Fibroblast of the aortic adventitia (primary cell): ENCODE data around the gene CBFB. TPM values are rescaled to one million over a fixed set of nuclear protein-coding genes. Genes with fewer than 3 reads are reported as not detected.

Experiments
- DNase-seq: peaks from one replicate; pipeline ENCODE4 v3.0.0-alpha.2; 2010; ENCODE audit warnings: low read depth
- H3K4me3 ChIP-seq: 2 replicates; pipeline ENCODE4 v1.5.1; 2011; ENCODE audit warnings: low read depth, mild to moderate bottlenecking, control low read depth, low read length, moderate library complexity
- total RNA-seq: library from RNA; depleted of rRNA; stranded (reverse); fragments of >200 nt; gene quantifications from 2 replicates; pipeline ENCODE4 v1.2.3, GENCODE V29; 2012; ENCODE audit warnings: low replicate concordance
- TF ChIP-seq, protein P1 (sequence below): IDR thresholded peaks from 2 replicates; pipeline ENCODE4 v1.5.1; 2011; ENCODE audit warnings: mild to moderate bottlenecking, low read length, control low read depth, inconsistent platforms; ENCODE audit not compliant: insufficient read depth

The CBFB gene
- total RNA-seq, 1 donor: 74.3 TPM

DNA sequence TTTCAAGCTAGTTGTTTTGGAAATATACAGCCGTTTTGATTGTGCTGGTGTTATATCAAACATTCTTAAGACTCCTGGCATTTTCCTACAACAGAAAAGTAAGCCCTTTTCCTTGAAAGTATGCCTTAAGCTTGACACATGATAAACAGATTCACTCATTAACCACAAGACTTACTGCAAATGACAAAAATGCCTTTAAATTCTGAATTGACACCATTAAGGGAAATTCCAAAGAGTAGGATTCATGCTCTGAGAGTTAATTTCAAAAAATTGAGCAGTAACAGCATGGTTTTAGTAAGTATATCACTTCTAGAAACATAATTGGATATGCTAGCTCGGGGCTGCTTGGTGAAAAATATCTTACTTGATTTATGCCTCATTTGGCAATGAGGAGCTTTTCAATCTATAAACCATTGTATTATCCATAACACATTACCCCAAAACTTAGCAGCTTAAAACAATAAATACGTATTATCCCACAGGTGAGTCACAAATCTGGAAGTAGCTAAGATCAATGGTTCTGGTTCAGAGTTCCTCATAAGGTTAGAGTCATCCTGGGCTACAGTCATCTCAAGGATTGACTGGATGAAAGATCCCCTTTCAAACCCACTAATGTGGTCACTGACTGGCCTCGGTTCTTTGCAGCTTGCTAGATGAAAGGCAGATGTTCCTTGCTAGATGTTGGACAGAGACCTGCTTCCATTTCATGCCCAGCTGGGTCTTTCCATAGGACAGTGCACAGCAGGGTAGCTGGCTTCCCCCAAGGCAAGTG, 72.5 kb downstream of the CBFB start:
- no peak for DNase-seq
- H3K4me3 ChIP-seq: no peak overlapping the region
- TF ChIP-seq, protein P1, sequence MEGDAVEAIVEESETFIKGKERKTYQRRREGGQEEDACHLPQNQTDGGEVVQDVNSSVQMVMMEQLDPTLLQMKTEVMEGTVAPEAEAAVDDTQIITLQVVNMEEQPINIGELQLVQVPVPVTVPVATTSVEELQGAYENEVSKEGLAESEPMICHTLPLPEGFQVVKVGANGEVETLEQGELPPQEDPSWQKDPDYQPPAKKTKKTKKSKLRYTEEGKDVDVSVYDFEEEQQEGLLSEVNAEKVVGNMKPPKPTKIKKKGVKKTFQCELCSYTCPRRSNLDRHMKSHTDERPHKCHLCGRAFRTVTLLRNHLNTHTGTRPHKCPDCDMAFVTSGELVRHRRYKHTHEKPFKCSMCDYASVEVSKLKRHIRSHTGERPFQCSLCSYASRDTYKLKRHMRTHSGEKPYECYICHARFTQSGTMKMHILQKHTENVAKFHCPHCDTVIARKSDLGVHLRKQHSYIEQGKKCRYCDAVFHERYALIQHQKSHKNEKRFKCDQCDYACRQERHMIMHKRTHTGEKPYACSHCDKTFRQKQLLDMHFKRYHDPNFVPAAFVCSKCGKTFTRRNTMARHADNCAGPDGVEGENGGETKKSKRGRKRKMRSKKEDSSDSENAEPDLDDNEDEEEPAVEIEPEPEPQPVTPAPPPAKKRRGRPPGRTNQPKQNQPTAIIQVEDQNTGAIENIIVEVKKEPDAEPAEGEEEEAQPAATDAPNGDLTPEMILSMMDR: no peak

DNA sequence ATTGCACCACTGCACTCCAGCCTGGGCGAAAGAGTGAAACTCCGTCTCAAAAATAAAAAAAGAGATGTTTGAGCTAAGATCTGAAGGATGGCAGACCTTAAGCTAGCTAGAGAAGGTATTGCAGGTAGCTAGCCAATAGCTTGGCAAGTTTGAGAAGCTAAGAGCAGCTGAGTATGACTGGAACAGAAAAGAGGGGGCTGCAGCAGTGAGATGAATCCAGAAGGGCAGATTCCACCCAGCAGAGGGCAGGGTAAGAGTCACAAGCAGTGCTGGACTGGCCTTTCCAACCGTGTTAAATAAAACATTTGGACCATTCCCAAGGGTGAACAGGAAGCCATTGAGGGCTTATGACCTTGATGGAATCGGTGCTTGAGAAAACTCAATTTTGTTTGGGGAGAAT, 75.1 kb downstream of the CBFB start:
- no peak overlapping the region for H3K4me3 ChIP-seq
- peak; percentile 33 for DNase-seq
- TF ChIP-seq, protein P1: peak; percentile 24

DNA sequence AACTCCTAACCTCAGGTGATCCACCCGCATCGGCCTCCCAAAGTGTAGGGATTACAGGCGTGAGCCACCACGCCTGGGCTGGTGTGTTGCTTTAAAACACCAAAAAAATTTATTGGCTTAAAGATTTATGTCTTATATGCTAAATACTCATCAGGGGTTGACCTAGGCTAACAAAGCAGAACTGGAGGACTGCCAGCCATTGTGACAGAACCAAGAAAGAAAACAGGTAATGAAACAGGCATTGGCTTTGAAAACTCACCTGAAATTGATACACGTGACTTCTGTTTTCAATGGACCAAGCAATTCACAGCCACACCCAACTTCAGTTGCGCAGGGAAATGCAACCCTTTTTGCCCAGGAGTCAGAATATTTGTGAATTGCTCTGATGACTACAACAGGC, 75.9 kb downstream of the CBFB start:
- TF ChIP-seq, protein P1: no peak
- H3K4me3 ChIP-seq: no peak overlapping the region
- no peak for DNase-seq

DNA sequence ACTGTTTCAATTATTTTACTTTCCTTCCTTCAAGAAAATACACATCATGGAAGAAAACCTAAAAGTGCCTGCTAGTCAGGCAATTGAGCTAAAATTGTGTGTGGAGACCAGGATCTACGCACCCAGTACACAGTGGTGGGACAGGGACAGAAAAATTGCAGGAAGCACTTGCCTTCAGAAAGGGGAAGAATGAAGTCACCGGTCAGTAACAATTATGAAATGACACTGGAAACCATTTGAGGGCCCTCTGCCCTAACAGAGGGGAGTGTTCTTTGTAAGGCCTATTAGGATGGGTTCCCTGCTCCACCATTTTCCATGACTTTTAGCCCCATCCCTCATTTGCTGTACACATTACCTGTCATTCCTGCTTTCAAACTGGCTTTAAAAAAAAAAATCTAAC, 76.3 kb downstream of the CBFB start:
- no peak for DNase-seq
- TF ChIP-seq, protein P1: no peak
- H3K4me3 ChIP-seq: no peak overlapping the region

DNA sequence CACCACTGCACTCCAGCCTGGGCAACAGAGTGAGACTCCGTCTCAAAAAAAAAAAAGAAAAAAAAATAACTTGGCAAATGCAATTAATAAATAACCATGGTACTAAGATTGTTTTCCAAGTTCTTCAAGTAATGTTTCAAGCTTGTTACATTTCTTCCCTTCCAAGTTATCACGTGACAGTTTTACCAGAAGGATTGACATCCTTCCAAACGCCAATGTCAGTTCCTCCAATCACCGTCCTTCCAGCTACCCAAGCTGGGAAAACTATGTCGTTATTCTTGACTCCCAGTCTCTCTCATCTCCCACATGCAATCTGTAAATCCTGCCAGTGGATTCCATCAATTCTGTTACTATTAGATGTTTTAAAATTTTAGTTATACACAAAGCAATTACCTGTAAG, 76.9 kb downstream of the CBFB start:
- H3K4me3 ChIP-seq: no peak overlapping the region
- no peak for DNase-seq
- TF ChIP-seq, protein P1: no peak

DNA sequence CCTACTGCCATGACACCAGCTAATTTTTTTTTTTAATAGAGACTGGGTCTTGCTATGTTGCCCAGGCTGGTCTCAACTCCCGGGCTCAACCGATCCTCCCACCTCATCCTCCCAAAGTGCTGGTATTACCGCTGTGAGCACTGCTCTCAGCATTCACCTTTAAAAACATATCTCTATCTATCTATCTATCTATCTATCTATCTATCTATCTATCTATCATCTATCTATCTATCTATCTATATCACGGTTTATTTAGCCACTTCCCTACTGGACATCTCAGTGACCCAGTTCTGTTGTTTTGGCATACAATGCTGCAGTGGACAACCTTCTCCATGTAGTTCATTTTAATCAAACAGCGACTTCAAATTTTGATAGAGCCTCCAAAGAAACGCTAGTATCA, 79.5 kb downstream of the CBFB start:
- TF ChIP-seq, protein P1: no peak
- DNase-seq: no peak
- no peak overlapping the region for H3K4me3 ChIP-seq
